ENCODE data around the gene PNLIP.

DNA sequence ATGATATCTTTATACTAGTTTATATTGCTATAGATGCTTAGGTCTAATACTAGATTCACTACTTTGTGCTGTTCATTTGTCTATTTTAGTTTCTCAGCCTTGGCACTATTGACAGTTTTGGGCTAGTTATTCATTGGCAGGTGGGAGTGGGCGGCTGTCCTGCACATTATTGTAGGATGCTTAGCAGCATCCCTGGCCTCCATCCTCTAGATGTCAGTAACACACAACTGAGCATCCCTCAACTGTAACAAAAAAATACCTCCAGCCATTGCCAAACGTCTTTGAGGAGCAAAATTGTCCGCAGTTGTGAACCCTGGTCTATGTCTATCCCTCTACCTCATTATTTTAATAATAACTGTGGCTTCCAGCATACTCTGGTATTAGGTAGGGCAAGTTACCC lies 34.4 kb upstream of the PNLIP start:
- TF ChIP-seq CTCF (IDR thresholded peaks at IDR 0.05) (no peak), POLR2AphosphoS5 (IDR thresholded peaks at IDR 0.05) (no peak)
